Endothelial cell of coronary artery (primary cell): Measurements from ENCODE around the gene IL3. TPM values are rescaled to one million over a fixed set of nuclear protein-coding genes. Genes with fewer than 3 reads are reported as not detected.

Source experiments
- total RNA-seq: library from RNA; depleted of rRNA; stranded (reverse); fragments of >200 nt; gene quantifications from 2 replicates; pipeline ENCODE4 v1.2.3, GENCODE V29; 2014

The IL3 gene, protein sequence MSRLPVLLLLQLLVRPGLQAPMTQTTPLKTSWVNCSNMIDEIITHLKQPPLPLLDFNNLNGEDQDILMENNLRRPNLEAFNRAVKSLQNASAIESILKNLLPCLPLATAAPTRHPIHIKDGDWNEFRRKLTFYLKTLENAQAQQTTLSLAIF
- total RNA-seq: not detected in 2 replicates

DNA sequence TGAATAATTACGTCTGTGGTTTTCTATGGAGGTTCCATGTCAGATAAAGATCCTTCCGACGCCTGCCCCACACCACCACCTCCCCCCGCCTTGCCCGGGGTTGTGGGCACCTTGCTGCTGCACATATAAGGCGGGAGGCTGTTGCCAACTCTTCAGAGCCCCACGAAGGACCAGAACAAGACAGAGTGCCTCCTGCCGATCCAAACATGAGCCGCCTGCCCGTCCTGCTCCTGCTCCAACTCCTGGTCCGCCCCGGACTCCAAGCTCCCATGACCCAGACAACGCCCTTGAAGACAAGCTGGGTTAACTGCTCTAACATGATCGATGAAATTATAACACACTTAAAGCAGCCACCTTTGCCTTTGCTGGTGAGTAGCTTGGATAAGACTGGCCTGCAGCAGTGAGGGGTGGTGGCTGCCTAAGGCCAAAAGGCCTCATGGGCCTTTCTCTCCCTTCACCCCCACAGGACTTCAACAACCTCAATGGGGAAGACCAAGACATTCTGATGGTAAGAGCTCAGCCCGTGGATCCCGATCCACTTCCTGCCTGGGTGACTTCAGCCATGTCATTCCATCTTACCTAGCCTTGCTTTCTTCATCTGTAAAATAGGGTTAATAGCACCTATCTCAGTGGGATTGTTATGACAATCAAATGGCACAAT lies at the start of gene IL3:
IL3 (plus strand) TSS at position 155 of the 661 bp plus-strand sequence; CDS start at position 207, 52 bp downstream.

DNA sequence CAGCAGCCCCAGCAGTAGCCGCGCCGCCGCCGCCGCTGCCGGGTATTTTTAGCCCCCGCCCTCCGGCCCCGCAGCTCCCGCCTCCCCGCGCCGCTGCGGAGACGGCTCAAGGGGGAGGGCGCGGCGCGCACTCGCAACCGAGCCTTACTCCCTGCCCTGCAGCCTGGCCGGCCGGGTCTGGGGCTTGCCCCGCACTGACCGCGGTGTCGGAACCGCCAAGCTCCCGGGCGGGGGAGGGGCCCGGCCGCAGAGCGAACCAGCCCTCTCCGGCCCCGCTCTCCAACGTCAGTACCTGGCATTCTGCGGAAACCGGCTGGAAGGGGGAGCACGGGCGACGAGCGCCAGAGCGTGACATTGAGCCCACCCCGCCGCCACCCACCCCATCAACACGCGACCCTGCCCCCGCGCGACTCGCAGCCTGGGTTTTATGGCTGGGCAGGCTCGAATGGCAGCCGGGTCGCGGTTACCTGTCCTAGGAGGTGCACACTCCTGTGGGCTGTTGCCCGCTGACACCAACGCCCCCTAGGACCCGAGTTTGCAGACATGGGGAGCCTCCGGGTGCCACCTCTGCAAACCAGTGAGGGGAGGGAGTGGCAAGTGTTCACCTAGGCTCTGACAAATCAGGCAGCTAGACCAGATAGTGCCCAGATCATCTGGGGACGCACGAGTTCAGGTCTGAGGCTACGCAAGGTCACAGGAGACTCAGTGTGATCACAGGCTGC lies 48.7 kb upstream of the IL3 start, which contains the start of gene ACSL6:
ACSL6 (minus strand) TSS at position 37 of the 722 bp plus-strand sequence. CDS start 105 bp downstream, outside the sequence.

DNA sequence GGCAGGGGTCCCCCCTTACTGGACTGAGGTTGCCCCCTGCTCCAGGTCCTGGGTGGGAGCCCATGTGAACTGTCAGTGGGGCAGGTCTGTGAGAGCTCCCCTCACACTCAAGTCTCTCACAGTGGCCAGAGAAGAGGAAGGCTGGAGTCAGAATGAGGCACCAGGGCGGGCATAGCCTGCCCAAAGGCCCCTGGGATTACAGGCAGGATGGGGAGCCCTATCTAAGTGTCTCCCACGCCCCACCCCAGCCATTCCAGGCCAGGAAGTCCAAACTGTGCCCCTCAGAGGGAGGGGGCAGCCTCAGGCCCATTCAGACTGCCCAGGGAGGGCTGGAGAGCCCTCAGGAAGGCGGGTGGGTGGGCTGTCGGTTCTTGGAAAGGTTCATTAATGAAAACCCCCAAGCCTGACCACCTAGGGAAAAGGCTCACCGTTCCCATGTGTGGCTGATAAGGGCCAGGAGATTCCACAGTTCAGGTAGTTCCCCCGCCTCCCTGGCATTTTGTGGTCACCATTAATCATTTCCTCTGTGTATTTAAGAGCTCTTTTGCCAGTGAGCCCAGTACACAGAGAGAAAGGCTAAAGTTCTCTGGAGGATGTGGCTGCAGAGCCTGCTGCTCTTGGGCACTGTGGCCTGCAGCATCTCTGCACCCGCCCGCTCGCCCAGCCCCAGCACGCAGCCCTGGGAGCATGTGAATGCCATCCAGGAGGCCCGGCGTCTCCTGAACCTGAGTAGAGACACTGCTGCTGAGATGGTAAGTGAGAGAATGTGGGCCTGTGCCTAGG lies 13.0 kb downstream of the IL3 start, which contains the start of gene CSF2:
CSF2 (plus strand) TSS at position 559 of the 783 bp plus-strand sequence; CDS start at position 594, 35 bp downstream.

Other genes with a start within 250 kb of the IL3 start
- not detected in 2 replicates for gene MEIKIN, start 115.0 kb upstream of the IL3 start, total RNA-seq
- 0.47 TPM in 1 of 2 replicates, not detected in the other for gene ACSL6, start 49.0 kb upstream of the IL3 start, total RNA-seq
- gene CSF2, start 13.1 kb downstream of the IL3 start, total RNA-seq: 0.28 and 0.36 TPM in 2 replicates
- 64.3 and 212 TPM in 2 replicates for gene P4HA2, start 167.2 kb downstream of the IL3 start, total RNA-seq
- 50.3 and 63.1 TPM in 2 replicates for gene PDLIM4, start 197.0 kb downstream of the IL3 start, total RNA-seq
- gene SLC22A4, start 233.7 kb downstream of the IL3 start, total RNA-seq: 3.7 and 7.9 TPM in 2 replicates